NCI-H748 (cell line): ENCODE measurements around the gene CYP4A11.
"Not testable (repeated sequence)": the region's sequence is repeated elsewhere in the genome, so short reads cannot be mapped to it uniquely, and the experiment has no call there.

ENCODE experiments used
- DNase-seq: peaks from one replicate; lab custom pipeline; 2025; ENCODE audit not compliant: unreplicated experiment; lab: John Stamatoyannopoulos, UW

Gene CYP4A11

DNA sequence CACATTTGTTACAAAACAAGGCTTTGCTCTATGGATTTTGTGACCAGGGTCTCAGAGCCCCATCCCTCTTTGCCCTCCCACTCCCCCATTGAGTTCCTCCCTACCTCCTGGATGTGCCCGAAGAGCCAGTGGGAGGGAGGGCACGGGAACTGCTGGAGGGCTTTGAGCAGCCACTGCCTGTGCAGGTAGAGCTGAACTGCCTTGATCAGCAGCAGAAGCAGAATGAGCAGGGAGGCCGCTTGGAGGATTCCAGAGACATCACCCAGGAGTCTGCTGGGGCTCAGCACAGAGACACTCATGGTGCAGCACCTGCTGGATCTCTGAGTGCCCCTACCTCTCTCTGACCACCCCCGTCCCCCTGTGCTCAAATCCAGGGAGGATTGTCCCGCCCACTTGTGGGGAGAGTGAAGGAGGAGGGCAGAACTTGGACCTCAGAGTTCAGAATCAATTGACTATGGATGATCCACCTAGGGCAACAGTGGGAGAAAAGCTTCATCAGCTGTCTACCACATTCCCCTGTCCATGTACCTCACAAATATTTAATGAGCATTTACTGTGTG, at the start of gene CYP4A11:
Gene CYP4A11, minus strand, starts transcription at position 342 of the 560 bp plus-strand sequence. Its CDS starts 43 bp downstream, at position 299.
- DNase-seq, result no peak

- not testable (repeated sequence) for DNase-seq
Observed at GRCh38 chr1:46990541-46990940, 49.3 kb upstream of the CYP4A11 start.

DNA sequence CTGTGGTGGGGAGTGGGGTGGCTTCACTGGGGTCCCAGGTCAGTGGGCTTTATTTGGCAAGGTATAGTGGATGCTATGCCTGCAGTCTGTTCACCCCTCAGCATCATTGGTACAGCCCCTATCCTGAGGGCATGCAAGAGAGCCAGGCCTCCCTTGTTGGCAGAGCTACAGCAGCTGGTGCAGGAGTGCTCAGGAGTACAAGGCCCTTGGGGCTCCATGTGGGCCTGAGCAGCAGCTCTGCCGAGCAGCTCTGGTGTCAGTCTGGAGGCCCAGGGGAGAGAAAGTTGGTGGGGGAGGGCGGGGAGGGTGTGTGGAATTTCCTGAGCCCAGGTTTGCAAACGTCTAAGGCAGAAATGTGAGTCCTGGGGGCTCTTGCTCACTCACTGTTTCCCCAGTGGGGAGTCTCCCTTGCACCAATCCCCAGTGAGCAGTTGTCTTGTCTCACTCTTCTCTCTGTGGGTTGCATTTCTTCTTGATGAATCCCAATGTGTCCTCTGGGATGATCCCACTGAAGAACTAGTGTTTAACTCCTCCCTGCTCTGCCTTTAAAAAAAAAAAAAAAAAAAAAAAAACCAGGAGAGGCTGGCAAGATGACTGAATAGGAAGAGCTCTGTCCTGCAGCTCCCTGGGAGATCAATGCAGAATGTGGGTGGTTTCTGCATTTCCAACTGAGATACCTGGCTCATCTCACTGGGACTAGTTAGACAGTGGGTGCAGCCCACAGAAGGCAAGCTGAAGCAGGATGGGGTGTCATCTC, 42.7 kb upstream of the CYP4A11 start:
- DNase-seq, result no peak

DNA sequence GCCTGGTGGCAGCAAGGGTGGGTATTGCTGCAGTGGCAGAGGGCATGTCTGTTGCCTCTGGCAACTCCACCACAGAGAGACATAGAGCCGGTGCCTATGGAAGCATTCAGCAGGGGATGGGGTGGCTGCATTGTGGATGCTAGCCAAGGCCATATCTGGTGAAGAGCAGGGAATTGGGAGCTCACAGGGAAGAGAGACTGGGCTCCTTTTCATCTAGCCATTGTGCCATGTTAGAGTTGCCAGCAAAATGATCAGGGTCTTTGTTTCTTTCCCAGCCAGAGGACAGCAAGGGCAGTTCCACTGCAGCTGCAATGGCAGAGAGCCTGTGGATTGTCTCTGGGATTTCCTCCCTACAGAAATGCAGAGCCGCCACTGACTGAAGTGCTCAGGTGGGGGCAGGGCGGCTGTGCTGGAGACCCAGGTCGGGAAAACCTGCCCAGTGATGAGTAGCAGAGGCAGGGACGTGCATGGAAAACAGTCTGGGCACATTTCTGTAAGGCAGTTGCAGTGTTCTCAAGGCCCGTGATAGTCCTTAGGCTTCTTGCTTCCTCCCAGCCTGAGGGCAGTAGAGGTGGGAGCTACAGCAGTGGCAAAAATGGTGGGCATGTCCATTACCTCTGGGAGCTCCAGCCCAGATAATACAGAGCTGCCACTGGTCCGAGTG, 42.0 kb upstream of the CYP4A11 start:
- no peak for DNase-seq

GRCh38 chr1:46969014-46969619, 27.8 kb upstream of the CYP4A11 start:
- DNase-seq, result no peak

- not testable (repeated sequence) for DNase-seq
Observed at GRCh38 chr1:46962272-46962671, 21.0 kb upstream of the CYP4A11 start.

- DNase-seq, result no peak
Observed at GRCh38 chr1:46961066-46961758, 19.9 kb upstream of the CYP4A11 start.

GRCh38 chr1:46960250-46960649, 19.0 kb upstream of the CYP4A11 start:
- no peak for DNase-seq

DNA sequence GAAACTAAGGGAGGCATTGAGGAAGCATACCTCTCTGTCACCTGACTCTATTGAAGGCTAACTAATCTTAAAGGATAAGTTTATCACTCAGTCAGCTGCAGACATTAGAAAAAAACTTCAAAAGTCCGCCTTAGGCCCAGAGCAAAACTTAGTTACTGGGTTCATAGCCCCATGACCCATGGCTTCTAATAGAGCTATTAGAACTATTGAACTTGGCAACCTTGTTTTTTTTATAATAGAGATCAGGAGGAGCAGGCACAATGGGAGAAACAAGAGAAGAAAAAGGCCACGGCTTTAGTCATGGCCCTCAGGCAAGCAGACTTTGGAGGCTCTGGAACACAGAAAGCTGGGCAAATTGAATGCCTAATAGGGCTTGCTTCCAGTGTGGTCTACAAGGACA, 13.8 kb upstream of the CYP4A11 start:
- DNase-seq, result not testable (repeated sequence)

- DNase-seq, result not testable (repeated sequence)
Observed at GRCh38 chr1:46953847-46954246, 12.6 kb upstream of the CYP4A11 start.

GRCh38 chr1:46949417-46949666, 8.1 kb upstream of the CYP4A11 start:
- not testable (repeated sequence) for DNase-seq

- no peak for DNase-seq
Observed at GRCh38 chr1:46948629-46949416, 7.5 kb upstream of the CYP4A11 start.

DNA sequence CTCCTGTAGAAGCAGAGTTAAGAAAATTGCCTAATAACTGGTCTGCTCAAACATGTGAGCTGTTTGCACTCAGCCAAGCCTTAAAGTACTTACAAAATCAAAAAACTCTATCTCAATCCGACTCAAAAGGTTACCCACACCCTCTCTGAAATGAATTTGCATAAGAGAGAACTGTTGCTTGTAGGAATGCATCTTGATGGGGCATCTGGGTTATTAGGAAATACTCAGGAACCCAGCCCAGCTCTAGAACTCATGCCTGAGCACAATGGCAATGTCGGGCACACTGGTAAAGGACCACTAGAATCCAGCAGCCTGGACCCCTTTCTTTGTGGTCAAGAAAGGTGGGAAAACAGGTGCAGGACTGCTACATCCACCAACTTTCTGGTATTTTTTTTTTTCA, 6.4 kb upstream of the CYP4A11 start:
- DNase-seq, result not testable (repeated sequence)

- DNase-seq, result no peak
Observed at GRCh38 chr1:46942086-46942485, 810 bp upstream of the CYP4A11 start.

DNA sequence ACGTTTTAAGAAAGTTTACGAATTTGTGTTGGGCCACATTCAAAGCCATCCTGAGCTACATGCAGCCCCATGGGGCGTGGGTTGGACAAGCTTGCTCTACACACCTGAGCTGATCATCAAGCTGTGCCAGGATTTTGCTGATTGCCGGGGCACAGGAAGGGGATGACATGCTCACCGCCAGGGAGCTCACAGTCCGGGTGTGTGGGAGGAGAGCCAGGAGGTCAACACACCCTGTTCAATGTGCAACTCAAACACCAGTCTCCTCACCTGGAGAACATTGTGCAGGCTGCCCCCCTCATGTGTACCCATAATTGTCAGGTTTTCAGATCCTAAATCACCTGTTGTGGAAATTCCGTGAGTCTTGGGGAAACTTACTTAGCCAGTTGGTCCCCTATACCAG, 969 bp downstream of the CYP4A11 start:
- DNase-seq, result no peak

DNA sequence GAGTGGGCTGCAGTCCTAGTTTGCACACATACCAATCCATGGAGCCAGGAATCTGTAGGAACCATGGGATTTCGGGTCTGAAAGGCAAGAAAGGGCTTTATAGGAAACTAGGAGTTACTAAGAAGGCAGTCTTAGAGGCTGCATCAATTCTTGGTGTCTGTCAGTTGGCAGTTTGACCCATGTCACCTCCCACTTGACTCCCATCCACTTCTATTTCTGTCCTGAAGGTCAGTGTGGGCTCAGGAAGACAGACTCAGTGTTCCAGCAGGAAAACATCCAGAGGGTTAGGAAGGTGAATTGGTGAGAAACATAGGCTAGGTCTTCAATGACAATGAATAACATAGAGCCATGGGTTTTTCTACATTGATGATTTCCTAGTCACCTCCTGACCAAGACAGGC, 4.0 kb downstream of the CYP4A11 start:
- DNase-seq, result no peak

GRCh38 chr1:46936788-46937187, 4.5 kb downstream of the CYP4A11 start:
- DNase-seq, result no peak

GRCh38 chr1:46934852-46935251, 6.4 kb downstream of the CYP4A11 start:
- peak; percentile 3 for DNase-seq

- not testable (repeated sequence) for DNase-seq
Observed at GRCh38 chr1:46932020-46932419, 9.3 kb downstream of the CYP4A11 start.

DNA sequence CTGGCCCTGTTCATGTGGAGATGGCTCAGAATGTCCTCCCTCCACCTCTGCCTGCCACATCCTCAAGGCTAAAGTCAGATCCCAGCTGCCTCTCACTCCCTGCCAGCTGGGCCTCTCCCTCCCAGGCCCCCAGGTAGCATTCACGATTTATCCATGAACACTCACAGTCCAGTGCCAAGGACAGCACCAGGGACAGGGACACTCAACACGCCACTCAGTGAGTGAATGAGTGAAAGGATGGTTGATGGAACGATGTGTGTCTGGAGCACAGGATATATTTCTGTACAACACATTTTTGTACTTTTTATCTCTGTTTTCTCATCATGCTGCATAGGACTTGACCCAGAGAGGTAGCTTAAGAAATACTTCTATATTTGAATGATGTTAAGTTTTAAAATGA, 10.1 kb downstream of the CYP4A11 start:
- no peak for DNase-seq
